CD4-positive, alpha-beta T cell treated with Interleukin-2 at 100 ng/mL for 4 hours (primary cell): ENCODE data around the gene GINS1.

Experiments
- DNase-seq: peaks from one replicate; pipeline ENCODE4 v3.0.0-alpha.2; 2020; ENCODE audit warnings: low spot score

The GINS1 gene

GRCh38 chr20:25494506-25495188, 87.2 kb downstream of the GINS1 start:
- DNase-seq: no peak

- no peak for DNase-seq
Measured at GRCh38 chr20:25495189-25495824, 87.8 kb downstream of the GINS1 start.

GRCh38 chr20:25496165-25496967, 88.9 kb downstream of the GINS1 start:
- no peak for DNase-seq

GRCh38 chr20:25496968-25497401, 89.5 kb downstream of the GINS1 start:
- no peak for DNase-seq

- no peak for DNase-seq
Measured at GRCh38 chr20:25497586-25498279, 90.3 kb downstream of the GINS1 start.
